Activated naive CD4-positive, alpha-beta T cell treated with anti-CD3 and anti-CD28 coated beads, Interleukin-2, amount 50 U/mL, for 24 hours (primary cell): ENCODE results near the gene CD83.

ENCODE experiments used
- H3K27ac Mint-ChIP-seq: one replicate; pipeline ENCODE4 v1.8.0; 2021; ENCODE audit warnings: mild to moderate bottlenecking, mixed read lengths
- H3K27me3 Mint-ChIP-seq: one replicate; pipeline ENCODE4 v1.8.0; 2021; ENCODE audit warnings: mixed read lengths
- H3K36me3 Mint-ChIP-seq: one replicate; pipeline ENCODE4 v1.8.0; 2021; ENCODE audit warnings: mixed read lengths
- H3K4me1 Mint-ChIP-seq: one replicate; pipeline ENCODE4 v1.8.0; 2021; ENCODE audit warnings: mixed read lengths
- H3K4me3 Mint-ChIP-seq: one replicate; pipeline ENCODE4 v1.8.0; 2021; ENCODE audit warnings: mild to moderate bottlenecking, mixed read lengths
- H3K9me3 Mint-ChIP-seq: one replicate; pipeline ENCODE4 v1.8.0; 2021; ENCODE audit warnings: mixed read lengths

CD83 gene

DNA sequence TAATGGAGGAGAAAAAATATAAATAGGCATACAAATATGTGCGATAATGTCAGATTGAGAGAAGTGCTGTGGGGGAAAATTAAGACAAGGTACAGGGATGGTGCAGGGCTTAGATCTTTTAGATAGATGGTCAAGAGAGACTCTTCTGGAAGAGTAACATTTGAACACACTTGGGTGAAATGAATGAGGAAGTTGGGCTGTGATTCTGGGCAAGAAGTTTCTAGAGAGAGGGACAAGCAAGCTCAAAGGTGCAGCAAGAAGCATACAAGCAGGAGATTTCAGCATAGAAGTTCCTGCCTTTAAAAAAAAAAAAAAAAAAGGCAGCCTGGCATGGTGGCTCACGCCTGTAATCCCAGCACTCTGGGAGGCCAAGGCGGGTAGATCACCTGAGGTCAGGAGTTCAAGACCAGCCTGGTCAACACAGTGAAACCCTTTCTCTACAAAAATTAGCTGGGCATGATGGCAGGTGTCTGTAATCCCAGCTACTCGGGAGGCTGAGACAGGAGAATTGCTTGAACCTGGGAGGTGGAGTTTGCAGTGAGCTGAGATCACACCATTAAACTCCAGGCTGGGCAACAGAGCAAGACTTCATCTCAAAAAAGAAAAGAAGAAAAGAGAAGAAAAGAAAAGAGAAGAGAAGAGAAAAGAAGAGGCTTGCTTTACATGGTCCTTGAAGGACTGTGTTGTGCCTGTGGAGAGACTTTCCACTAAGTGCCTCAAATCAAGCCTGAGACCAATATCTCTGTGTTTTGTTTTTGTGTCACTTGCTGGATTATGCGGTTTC is 9.7 kb upstream of the CD83 start:
- no peaks in the 10 kb centered on the region for H3K9me3 Mint-ChIP-seq
- H3K36me3 Mint-ChIP-seq = no peaks in the 10 kb centered on the region
- peak overlapping the region; percentile 60 for H3K27ac Mint-ChIP-seq
- no peaks in the 10 kb centered on the region for H3K27me3 Mint-ChIP-seq
- H3K4me1 Mint-ChIP-seq = peaks cover 34% of the 10 kb centered on the region
- H3K4me3 Mint-ChIP-seq = peak overlapping the region; percentile 31

DNA sequence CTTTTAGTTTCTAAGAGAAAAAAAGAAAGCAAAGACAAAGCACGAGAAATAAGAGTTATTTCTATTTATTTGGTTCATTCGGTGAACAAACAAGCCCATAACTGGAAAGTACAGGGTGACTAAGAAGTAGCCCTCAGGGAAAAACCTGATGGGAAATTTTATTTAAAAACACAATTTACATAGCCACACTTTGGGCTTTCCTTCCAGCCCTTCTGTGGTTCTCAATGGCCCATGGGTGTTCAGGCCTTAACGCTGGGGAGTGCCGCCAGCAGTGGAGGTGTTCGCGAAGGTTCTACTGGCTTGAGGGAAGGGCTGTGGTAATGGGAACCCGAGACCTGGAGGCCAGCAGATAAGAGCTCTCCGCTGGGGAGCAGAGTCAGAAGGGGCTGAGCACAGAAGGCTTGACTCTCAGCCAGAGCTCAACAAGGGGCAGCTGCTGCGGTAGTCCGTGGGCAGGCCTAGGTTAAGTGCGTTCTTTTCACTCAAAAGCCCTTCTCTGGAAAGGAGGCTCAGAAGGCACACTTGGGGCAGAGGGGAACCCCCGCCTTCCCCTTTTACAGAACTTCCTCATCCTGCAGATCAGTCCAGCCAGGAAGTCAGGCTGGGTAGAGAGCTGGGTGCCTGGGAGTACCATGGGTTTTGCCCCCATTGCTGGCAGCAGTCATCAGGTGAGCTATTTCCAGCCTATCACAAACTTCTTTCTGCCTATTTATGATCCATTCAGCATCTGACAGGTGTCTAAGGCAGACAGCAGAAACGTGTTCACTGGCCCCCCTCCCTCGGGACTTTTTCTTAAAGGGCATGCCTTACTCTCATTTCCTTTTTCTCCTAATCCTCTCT is 8.8 kb upstream of the CD83 start:
- Mint-ChIP-seq H3K9me3 (no peaks in the 10 kb centered on the region), H3K27ac (peak overlapping the region; percentile 62), H3K4me3 (peak overlapping the region; percentile 33), H3K4me1 (peaks cover 34% of the 10 kb centered on the region), H3K27me3 (no peaks in the 10 kb centered on the region), H3K36me3 (no peaks in the 10 kb centered on the region)

DNA sequence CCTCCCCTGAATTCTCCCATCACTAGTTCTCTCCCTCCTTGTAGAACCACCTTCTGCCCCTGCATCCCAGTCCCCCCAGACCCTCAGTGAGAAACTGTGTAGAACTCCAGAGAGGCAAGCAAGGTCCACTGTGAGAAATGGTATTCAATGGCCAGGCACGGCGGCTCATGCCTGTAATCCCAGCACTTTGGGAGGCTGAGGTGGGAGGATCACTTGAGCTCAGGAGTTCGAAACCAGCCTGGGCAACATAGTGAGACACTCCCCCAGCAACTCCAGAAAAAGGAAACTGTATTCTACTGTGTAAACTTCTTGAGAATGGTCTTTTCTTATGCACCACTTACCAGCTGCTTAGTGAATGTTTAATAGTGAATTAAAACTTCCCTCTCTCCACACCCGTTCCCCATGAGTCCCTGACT is 8.2 kb upstream of the CD83 start:
- Mint-ChIP-seq H3K27me3 (no peaks in the 10 kb centered on the region), H3K36me3 (no peaks in the 10 kb centered on the region), H3K27ac (peak overlapping the region; percentile 70), H3K4me1 (peaks cover 34% of the 10 kb centered on the region), H3K9me3 (no peaks in the 10 kb centered on the region), H3K4me3 (peak overlapping the region; percentile 79)

DNA sequence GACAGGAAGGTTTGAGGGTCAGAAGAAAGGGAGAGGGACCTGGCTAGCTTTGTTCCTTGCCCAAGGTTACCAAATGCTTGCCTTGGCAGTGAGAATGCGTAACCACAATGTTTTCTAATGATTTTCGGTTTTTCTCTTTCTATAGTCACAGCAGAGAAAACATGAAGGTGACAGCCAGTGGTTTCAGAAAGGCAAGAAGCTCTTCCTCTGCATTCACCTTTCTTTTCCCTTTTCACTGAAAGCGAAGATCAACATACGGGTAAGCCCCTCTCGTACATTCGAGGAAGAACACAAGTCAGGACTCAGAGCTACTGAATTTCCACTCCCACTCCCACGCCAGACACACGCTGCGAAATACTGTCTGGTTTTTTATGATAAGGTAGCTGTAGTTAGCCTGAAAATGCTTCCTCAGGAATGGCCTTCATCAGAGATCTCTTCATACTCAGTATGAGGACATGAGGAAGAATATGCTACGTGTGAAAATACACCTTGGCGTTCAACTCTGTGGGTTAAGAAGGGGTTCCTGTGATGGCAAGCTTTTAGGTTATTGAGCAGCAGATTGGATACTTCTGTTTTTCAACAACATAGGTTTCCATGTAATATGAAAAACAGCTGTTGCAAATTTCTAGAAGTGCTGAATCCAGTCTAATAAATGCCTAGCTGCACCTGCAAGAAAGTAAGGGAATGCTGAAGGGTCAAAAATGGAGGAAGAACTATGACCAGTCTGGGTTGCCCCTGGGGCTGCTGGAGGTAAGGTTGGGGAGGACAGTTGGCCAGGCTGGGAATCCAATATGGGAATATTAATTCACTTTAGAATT is 7.4 kb upstream of the CD83 start:
- peak overlapping the region; percentile 79 for H3K4me3 Mint-ChIP-seq

DNA sequence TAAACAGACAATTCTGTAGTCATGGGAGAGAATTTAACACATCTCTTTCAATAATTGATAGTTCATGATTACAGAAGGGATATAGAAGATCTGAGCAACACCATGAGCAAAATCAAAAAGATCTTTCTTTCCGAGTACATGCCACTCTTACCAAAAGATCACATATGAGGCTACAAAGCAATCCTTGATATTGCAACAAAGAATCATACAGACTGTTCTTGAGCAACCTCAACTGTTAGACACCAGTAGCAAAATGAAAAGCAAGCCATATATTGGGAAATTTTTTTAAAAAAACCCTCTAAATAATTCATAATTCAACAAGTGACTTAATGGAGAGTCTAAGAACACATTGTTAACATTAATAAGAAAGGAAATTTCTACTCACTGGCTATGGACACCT is 3.6 kb upstream of the CD83 start:
- Mint-ChIP-seq H3K27ac (no peak overlapping the region), H3K4me3 (no peak overlapping the region), H3K4me1 (peaks cover 31% of the 10 kb centered on the region), H3K27me3 (no peaks in the 10 kb centered on the region), H3K9me3 (no peaks in the 10 kb centered on the region), H3K36me3 (no peaks in the 10 kb centered on the region)

More for the DNA sequence above, 7.4 kb upstream of the CD83 start:
- Mint-ChIP-seq H3K27me3 (no peaks in the 10 kb centered on the region), H3K4me1 (peaks cover 34% of the 10 kb centered on the region), H3K9me3 (no peaks in the 10 kb centered on the region), H3K36me3 (no peaks in the 10 kb centered on the region), H3K27ac (peak overlapping the region; percentile 70)

DNA sequence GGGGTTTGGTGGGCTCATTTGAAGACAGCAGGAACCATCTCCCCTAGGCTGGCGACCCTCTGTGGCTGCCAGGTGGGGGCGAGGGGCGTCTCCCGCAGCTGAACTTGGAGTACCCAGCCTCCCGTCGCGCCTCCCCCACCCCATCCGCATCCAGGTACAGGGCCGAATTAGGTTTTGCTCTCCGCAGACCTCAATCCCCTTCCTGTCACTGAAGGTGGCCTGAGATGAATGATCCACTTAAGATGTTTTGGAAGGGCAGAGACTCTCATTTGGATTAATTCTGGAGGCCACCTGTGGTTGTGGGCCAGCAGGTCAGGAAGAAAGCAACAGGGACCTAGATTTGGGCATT is 493 bp downstream of the CD83 start:
- H3K27ac Mint-ChIP-seq = peak overlapping the region; percentile 96
- peaks cover 18% of the 10 kb centered on the region for H3K36me3 Mint-ChIP-seq
- peak overlapping the region; percentile 92 for H3K4me3 Mint-ChIP-seq
- no peaks in the 10 kb centered on the region for H3K9me3 Mint-ChIP-seq
- H3K4me1 Mint-ChIP-seq = peaks cover 45% of the 10 kb centered on the region
- H3K27me3 Mint-ChIP-seq = no peaks in the 10 kb centered on the region

DNA sequence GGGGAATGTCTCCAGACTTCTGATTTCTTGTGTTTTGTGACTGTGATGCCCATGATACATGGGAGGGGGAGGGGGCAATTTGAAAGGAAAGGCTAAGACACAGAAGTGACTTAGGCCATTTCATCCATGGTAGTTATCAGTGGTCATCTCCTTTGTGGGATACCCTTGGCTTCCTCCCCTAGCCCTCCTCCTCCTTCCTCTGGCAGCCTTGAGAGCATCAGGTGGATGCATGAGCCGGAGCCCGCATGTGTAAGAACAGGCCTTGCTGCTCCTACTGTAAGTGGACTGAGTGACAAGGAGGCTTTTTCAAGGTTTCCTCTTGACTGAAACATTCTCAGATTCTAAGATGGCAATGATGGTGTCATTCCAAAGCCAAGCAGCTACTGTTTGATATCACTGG is 874 bp downstream of the CD83 start:
- H3K27ac Mint-ChIP-seq = peak overlapping the region; percentile 96
- peaks cover 19% of the 10 kb centered on the region for H3K36me3 Mint-ChIP-seq
- peak overlapping the region; percentile 92 for H3K4me3 Mint-ChIP-seq
- H3K27me3 Mint-ChIP-seq = no peaks in the 10 kb centered on the region
- H3K9me3 Mint-ChIP-seq = no peaks in the 10 kb centered on the region
- H3K4me1 Mint-ChIP-seq = peaks cover 48% of the 10 kb centered on the region

DNA sequence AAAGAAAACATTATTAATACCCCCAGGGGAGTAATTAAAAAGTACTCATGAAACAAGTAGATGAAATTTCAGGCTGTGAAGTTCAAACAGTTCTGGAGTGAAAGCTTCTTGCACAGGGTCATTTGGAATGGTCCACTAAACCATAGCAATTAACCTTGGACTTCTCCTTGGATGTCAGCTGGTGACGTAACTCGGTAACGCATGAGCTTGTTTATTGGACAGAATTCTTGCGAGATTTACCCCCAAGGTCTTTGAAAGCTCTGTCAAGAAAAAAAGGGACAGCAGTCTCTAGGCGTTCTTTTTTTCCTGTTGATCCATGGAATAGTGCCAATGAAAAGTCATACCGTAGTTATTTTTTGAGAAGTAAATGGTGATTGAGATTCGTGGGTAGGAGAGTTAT is 2.2 kb downstream of the CD83 start:
- Mint-ChIP-seq H3K9me3 (no peaks in the 10 kb centered on the region), H3K4me1 (peaks cover 54% of the 10 kb centered on the region), H3K27me3 (no peaks in the 10 kb centered on the region), H3K4me3 (peak overlapping the region; percentile 92), H3K36me3 (peaks cover 24% of the 10 kb centered on the region), H3K27ac (no peak overlapping the region)

DNA sequence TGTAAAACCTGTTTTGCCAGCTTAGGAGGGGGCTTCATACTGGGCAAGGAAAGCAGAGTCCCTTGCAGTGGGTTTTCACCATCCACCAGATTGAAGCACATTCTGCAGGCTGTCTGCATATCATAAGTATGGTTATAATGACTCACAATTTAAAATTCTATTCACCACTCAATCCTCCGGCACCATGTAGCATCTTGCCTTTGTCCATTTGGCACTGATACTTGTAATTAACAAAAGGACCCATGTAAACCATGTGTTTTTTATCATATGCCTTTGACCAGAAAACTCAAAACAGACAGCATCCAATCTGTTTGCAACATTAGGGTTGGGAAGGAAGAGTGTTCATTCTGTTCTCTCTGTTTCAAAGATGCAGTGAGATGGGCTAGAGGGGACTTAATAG is 3.0 kb downstream of the CD83 start:
- peak overlapping the region; percentile 57 for H3K4me3 Mint-ChIP-seq
- no peaks in the 10 kb centered on the region for H3K27me3 Mint-ChIP-seq
- H3K9me3 Mint-ChIP-seq = no peaks in the 10 kb centered on the region
- peaks cover 25% of the 10 kb centered on the region for H3K36me3 Mint-ChIP-seq
- H3K4me1 Mint-ChIP-seq = peaks cover 54% of the 10 kb centered on the region
- H3K27ac Mint-ChIP-seq = no peak overlapping the region

DNA sequence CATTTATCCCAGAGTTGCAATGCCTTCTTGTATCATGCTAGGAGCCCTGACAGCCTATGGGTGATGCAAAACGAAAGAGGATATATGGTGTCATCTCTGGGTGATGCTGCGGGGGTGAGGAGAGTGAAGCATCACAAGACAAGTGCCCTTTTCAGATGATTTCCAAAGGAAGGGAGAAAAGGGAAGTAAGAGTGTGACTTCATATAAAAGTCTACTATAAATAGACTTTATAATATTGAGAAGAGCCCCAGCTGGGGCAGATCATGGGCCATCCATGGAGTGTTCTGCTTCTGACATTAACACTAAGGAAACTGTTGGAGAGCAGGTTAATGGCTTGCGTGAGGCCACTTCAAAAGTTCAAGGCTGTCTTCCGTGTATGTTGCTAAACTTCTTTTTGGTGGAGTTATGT is 4.4 kb downstream of the CD83 start:
- Mint-ChIP-seq H3K27me3 (no peaks in the 10 kb centered on the region), H3K9me3 (no peaks in the 10 kb centered on the region), H3K4me3 (peak overlapping the region; percentile 2), H3K36me3 (peaks cover 25% of the 10 kb centered on the region), H3K4me1 (peaks cover 54% of the 10 kb centered on the region), H3K27ac (no peak overlapping the region)

DNA sequence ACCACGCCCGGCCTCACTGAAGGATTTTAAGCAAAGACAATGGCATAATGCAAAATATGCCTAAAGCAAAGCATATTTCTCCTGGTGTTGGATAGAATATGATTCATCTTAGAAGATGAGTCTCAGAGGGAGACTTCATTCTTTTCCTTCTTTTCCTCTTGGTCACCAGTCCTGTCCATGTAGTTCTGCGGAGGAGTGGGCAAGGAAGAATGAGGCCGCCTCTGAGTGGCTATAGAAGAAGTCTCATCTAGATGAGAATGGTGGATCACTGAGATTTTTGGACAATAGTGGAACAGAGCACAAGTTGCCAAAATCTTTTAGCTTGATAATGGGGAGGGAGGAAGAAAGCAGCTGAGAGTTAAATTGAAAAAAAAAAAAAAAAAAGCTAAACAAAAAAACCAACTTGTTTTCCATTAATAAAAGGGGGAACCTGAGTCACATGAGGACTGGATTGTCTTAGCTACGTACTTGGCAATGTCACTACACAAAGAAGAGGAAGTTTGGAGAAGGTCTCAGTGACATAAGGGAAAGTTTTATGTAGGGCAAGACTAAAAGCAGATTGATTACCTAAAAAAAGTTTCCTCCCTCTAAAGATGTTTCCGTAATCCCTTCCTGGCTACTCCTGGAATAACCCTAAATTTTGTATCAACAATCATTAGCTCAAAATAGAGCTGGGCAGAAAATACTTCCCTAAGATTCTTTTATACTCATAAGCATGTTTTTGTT is 6.0 kb downstream of the CD83 start:
- H3K9me3 Mint-ChIP-seq = no peaks in the 10 kb centered on the region
- peaks cover 25% of the 10 kb centered on the region for H3K36me3 Mint-ChIP-seq
- no peaks in the 10 kb centered on the region for H3K27me3 Mint-ChIP-seq
- H3K27ac Mint-ChIP-seq = no peak overlapping the region
- H3K4me3 Mint-ChIP-seq = peak overlapping the region; percentile 19
- H3K4me1 Mint-ChIP-seq = peaks cover 50% of the 10 kb centered on the region

DNA sequence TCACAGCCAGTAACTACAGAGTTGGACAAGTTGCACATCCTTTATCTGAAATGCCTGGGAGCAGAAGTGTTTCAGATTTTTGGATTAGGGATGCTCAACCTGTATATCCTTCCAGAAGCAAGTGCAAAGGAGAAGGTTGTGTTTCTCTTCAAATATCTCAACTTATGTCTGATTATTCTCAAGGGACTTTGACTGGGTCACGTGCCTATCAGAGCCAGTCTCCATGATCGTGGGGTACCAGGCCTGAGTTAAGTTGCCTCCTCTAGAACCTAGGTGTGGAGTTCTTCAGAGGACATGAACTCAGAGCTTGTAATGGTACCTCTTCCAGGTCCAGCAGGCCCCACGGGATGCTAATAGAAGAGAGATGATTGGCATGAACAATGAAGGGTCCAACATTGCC is 7.8 kb downstream of the CD83 start:
- H3K27ac Mint-ChIP-seq = no peak overlapping the region
- no peak overlapping the region for H3K4me3 Mint-ChIP-seq
- no peaks in the 10 kb centered on the region for H3K27me3 Mint-ChIP-seq
- peaks cover 23% of the 10 kb centered on the region for H3K36me3 Mint-ChIP-seq
- H3K9me3 Mint-ChIP-seq = no peaks in the 10 kb centered on the region
- H3K4me1 Mint-ChIP-seq = peaks cover 44% of the 10 kb centered on the region

DNA sequence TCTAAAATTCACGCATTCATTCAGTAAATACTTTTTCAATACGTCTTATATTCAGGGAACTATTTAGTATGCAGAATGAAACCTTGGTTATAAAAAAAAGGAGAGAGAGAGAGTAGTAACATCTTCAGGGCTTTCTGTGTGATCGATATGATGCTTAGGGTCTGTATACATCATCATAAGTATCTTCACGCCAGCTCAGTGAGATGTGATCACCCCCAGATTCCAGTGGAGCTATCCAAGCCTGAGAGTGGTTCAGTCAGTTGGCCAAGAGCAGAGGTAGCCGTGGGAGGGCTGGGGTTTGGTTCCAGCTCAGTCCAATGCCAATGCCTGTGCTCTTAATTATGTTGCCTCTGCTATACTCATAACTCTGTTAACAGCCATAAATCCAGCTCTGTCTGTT is 8.6 kb downstream of the CD83 start:
- Mint-ChIP-seq H3K4me3 (no peak overlapping the region), H3K4me1 (peaks cover 37% of the 10 kb centered on the region), H3K27ac (no peak overlapping the region), H3K36me3 (peaks cover 18% of the 10 kb centered on the region), H3K27me3 (no peaks in the 10 kb centered on the region), H3K9me3 (no peaks in the 10 kb centered on the region)

DNA sequence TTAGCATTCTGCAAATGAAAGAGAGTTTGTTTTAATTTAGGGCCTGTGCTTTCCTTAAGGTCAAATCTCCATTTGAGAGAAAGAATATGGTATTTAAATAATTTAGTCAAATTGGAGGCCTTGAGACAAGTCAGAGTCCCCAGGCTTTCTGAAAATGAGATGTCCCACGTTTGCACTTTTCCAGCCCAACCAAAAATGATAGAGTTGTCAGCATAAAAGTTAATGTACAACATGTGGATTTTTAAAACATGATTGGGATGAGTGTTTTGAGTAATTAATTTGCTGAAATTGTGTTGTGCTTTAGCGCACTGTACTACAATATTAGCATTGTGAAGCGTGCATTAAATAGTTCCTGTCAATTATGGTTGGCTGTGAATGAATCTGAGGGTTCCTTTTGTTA is 10.0 kb downstream of the CD83 start:
- Mint-ChIP-seq H3K4me3 (no peak overlapping the region), H3K4me1 (peaks cover 25% of the 10 kb centered on the region), H3K9me3 (no peaks in the 10 kb centered on the region), H3K36me3 (peaks cover 9% of the 10 kb centered on the region), H3K27ac (no peak overlapping the region), H3K27me3 (no peaks in the 10 kb centered on the region)

DNA sequence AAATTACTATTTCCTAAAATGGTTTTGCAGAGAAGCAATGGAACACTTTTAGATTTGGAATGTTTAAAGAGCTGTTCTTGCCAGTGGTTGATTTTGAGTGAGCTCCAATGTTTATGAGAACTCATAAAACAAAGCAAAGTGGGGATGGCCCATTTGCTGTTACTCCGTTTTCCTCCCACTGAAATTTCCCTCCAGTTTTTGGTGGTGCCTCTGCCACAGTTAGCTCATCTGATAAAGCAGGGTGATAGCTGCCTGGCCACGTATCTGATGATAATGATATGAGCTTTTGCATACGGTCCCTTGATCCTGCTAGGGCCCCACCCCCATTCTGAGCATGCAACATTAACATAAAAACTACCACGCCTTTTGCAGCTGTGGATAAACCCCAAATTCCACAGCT is 10.4 kb downstream of the CD83 start:
- H3K27ac Mint-ChIP-seq = no peak overlapping the region
- H3K36me3 Mint-ChIP-seq = peaks cover 7% of the 10 kb centered on the region
- no peak overlapping the region for H3K4me3 Mint-ChIP-seq

More for the DNA sequence above, 10.4 kb downstream of the CD83 start:
- Mint-ChIP-seq H3K4me1 (peaks cover 22% of the 10 kb centered on the region), H3K9me3 (no peaks in the 10 kb centered on the region), H3K27me3 (no peaks in the 10 kb centered on the region)
